Testis (tissue), 3 donors: ENCODE measurements around the gene INPP5F. TPM values are rescaled to one million over a fixed set of nuclear protein-coding genes. Genes with fewer than 3 reads are reported as not detected.
A peak's percentile ranks its signal among the peaks of the same experiment; 100 is the strongest.

Experiments used
- DNase-seq: peaks from one replicate; pipeline ENCODE4 v3.0.0-alpha.2; 2019
- H3K27ac ChIP-seq, 2 donors: fragments of 200-600 bp; sonication (generic); one replicate each; pipeline ENCODE4 v1.5.1; 2019
- H3K27me3 ChIP-seq: fragments of 200-600 bp; sonication (generic); one replicate; pipeline ENCODE4 v1.5.1; 2019
- H3K36me3 ChIP-seq: fragments of 200-600 bp; sonication (generic); one replicate; pipeline ENCODE4 v1.5.1; 2017; ENCODE audit warnings: low read depth; ENCODE audit errors: missing control alignments
- H3K4me1 ChIP-seq: fragments of 200-600 bp; sonication (generic); one replicate; pipeline ENCODE4 v1.5.1; 2019
- H3K4me3 ChIP-seq, 2 donors: fragments of 200-600 bp; sonication (generic); one replicate each; pipeline ENCODE4 v1.5.1; 2017 to 2019
- H3K9me3 ChIP-seq: fragments of 200-600 bp; sonication (generic); one replicate; pipeline ENCODE4 v1.5.1; 2017
- POLR2A ChIP-seq: fragments of 450-650 bp; IDR thresholded peaks from one replicate; pipeline ENCODE4 v1.6.1; 2017; ENCODE audit warnings: antibody characterized with exemption, mild to moderate bottlenecking, moderate library complexity
- WGBS, 2 donors: methylation state at CpG; one replicate each; pipeline ENCODE4 v1.1.5; 2018; 5-methylcytosine and 5-hydroxymethylcytosine counted together
- intact Hi-C: fragments of 100-400 bp; cut with DNase I; formaldehyde crosslinking; loops from one replicate; pipeline ENCODE4 v1.15.1; 2023; ENCODE audit warnings: low total_unique reads
- polyA plus RNA-seq: library from polyadenylated mRNA; stranded (reverse); fragments of 350-450 nt; fragmentation: Illumina TruSeq; extraction: RNeasy Lipid Tissue Mini Kit (QIAGEN cat#74804); gene quantifications from one replicate; pipeline ENCODE4 v1.2.3, GENCODE V29; 2014; ENCODE audit warnings: low read depth, low replicate concordance; ENCODE audit not compliant: insufficient read depth
- total RNA-seq, 2 donors: library from RNA; depleted of rRNA; stranded (reverse); fragments of >200 nt; gene quantifications; one replicate each; pipeline ENCODE4 v1.2.3, GENCODE V29; 2016
- TF ChIP-seq, protein P1 (sequence below), 3 experiments: fragments of 450-650 bp in 2 of 3; fragments of 200-600 bp in 1 of 3; sonication (generic) in 1 of 3; IDR thresholded peaks; one replicate each; pipeline ENCODE4 v1.5.1; 2016 to 2019; ENCODE audit warnings: antibody characterized with exemption in 3 of 3, mild to moderate bottlenecking in 2 of 3, moderate library complexity in 1 of 3

INPP5F gene
- total and polyA plus RNA-seq, 3 donors from 2014 or later, result 19.0 to 23.8 (median 21.9) TPM

- Histone ChIP-seq H3K9me3 (no peaks in the 10 kb centered on the region), H3K4me3 (peak overlapping the region in 1 of 2 donors; percentile 30), H3K27ac (peak overlapping the region in 1 of 2 donors; percentile 14), H3K27me3 (no peaks in the 10 kb centered on the region), H3K4me1 (no peaks in the 10 kb centered on the region), H3K36me3 (no peaks in the 10 kb centered on the region)
- intact Hi-C loops, result no loop called here
- TF ChIP-seq, protein P1, sequence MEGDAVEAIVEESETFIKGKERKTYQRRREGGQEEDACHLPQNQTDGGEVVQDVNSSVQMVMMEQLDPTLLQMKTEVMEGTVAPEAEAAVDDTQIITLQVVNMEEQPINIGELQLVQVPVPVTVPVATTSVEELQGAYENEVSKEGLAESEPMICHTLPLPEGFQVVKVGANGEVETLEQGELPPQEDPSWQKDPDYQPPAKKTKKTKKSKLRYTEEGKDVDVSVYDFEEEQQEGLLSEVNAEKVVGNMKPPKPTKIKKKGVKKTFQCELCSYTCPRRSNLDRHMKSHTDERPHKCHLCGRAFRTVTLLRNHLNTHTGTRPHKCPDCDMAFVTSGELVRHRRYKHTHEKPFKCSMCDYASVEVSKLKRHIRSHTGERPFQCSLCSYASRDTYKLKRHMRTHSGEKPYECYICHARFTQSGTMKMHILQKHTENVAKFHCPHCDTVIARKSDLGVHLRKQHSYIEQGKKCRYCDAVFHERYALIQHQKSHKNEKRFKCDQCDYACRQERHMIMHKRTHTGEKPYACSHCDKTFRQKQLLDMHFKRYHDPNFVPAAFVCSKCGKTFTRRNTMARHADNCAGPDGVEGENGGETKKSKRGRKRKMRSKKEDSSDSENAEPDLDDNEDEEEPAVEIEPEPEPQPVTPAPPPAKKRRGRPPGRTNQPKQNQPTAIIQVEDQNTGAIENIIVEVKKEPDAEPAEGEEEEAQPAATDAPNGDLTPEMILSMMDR (IDR thresholded peaks at IDR 0.05), result no peak
- no peak for TF ChIP-seq POLR2A
- 53 to 60% methylated on average over 10 of the region's 10 CpGs for WGBS, 2 donors
- DNase-seq, result no peak
These were observed 38.4 kb upstream of the INPP5F start for GRCh38 chr10:119687192-119688032.

GRCh38 chr10:119688033-119688508, 37.8 kb upstream of the INPP5F start:
- TF ChIP-seq POLR2A, result no peak
- TF ChIP-seq, protein P1 (IDR thresholded peaks at IDR 0.05), result no peak
- H3K27ac ChIP-seq, result no peak overlapping the region
- WGBS, 2 donors, result 85 to 90% methylated on average over 4 of the region's 4 CpGs
- intact Hi-C loops, result no loop called here
- H3K4me1 ChIP-seq, result no peaks in the 10 kb centered on the region
- no peaks in the 10 kb centered on the region for H3K36me3 ChIP-seq
- H3K27me3 ChIP-seq, result no peaks in the 10 kb centered on the region
- H3K9me3 ChIP-seq, result no peaks in the 10 kb centered on the region
- DNase-seq, result no peak
- H3K4me3 ChIP-seq, result no peak overlapping the region

- TF ChIP-seq POLR2A, result no peak
- TF ChIP-seq, protein P1 (IDR thresholded peaks at IDR 0.05), result no peak
- Histone ChIP-seq H3K9me3 (no peaks in the 10 kb centered on the region), H3K4me1 (no peaks in the 10 kb centered on the region), H3K27ac (no peak overlapping the region), H3K36me3 (no peaks in the 10 kb centered on the region), H3K27me3 (no peaks in the 10 kb centered on the region), H3K4me3 (no peak overlapping the region)
- intact Hi-C loops, result no loop called here
- 84 to 92% methylated on average over 6 of the region's 6 CpGs for WGBS, 2 donors
- no peak for DNase-seq
These were observed 36.8 kb upstream of the INPP5F start for GRCh38 chr10:119689016-119689580.

GRCh38 chr10:119691726-119692125, 34.1 kb upstream of the INPP5F start:
- intact Hi-C loops, result no loop called here
- no peak for DNase-seq
- 89 to 94% methylated on average over 3 of the region's 3 CpGs for WGBS, 2 donors

More at GRCh38 chr10:119691726-119692125, 34.1 kb upstream of the INPP5F start:
- no peaks in the 10 kb centered on the region for H3K36me3 ChIP-seq
- H3K27me3 ChIP-seq, result no peaks in the 10 kb centered on the region
- no peaks in the 10 kb centered on the region for H3K9me3 ChIP-seq
- H3K27ac ChIP-seq, result no peak overlapping the region
- H3K4me3 ChIP-seq, result no peak overlapping the region
- H3K4me1 ChIP-seq, result no peaks in the 10 kb centered on the region
- no peak for TF ChIP-seq POLR2A
- TF ChIP-seq, protein P1 (IDR thresholded peaks at IDR 0.05), result no peak
